ENCODE data around the gene ACP4.
A peak's percentile ranks its signal among the peaks of the same experiment; 100 is the strongest.

Gene ACP4

GRCh38 chr19:50817941-50818858 lies 28.0 kb downstream of the ACP4 start:
- no peak for TF ChIP-seq CTCF (IDR thresholded peaks at IDR 0.05)
- H3K27ac ChIP-seq = no peak overlapping the region
- peak overlapping the region; percentile 49 for H3K4me3 ChIP-seq
- no peak for DNase-seq (ENCODE audit: low spot score)

- DNase-seq (ENCODE audit: low spot score) = no peak
- no peak overlapping the region for H3K4me3 ChIP-seq
- H3K27ac ChIP-seq = no peak overlapping the region
- no peak for TF ChIP-seq CTCF (IDR thresholded peaks at IDR 0.05)
Measured at GRCh38 chr19:50818859-50819472, 28.8 kb downstream of the ACP4 start.

- Histone ChIP-seq H3K4me3 (no peak overlapping the region), H3K27ac (no peak overlapping the region)
- TF ChIP-seq CTCF (IDR thresholded peaks at IDR 0.05) = no peak
- DNase-seq (ENCODE audit: low spot score) = no peak
Measured at GRCh38 chr19:50819636-50820035, 29.4 kb downstream of the ACP4 start.

GRCh38 chr19:50820086-50820485 lies 29.9 kb downstream of the ACP4 start:
- Histone ChIP-seq H3K27ac (no peak overlapping the region), H3K4me3 (no peak overlapping the region)
- DNase-seq (ENCODE audit: low spot score) = no peak
- no peak for TF ChIP-seq CTCF (IDR thresholded peaks at IDR 0.05)

GRCh38 chr19:50820549-50821247 lies 30.5 kb downstream of the ACP4 start:
- Histone ChIP-seq H3K4me3 (peak overlapping the region; percentile 44), H3K27ac (no peak overlapping the region)
- TF ChIP-seq CTCF (IDR thresholded peaks at IDR 0.05) = no peak
- DNase-seq (ENCODE audit: low spot score) = no peak

GRCh38 chr19:50821248-50821612 lies 31.0 kb downstream of the ACP4 start:
- no peak for DNase-seq (ENCODE audit: low spot score)
- no peak for TF ChIP-seq CTCF (IDR thresholded peaks at IDR 0.05)
- no peak overlapping the region for H3K27ac ChIP-seq
- peak overlapping the region; percentile 44 for H3K4me3 ChIP-seq

Measured in coronary artery (tissue), 2 donors.